ENCODE data around the gene HSPG2.

The HSPG2 gene

GRCh38 chr1:21879928-21880618 is 57.0 kb downstream of the HSPG2 start:
- DNase-seq (ENCODE audit: low read depth): no peak

GRCh38 chr1:21878840-21879478 is 58.2 kb downstream of the HSPG2 start:
- no peak for DNase-seq (ENCODE audit: low read depth)

- no peak for DNase-seq (ENCODE audit: low read depth)
Observed at GRCh38 chr1:21878009-21878773, 58.9 kb downstream of the HSPG2 start.

- no peak for DNase-seq (ENCODE audit: low read depth)
Observed at GRCh38 chr1:21876267-21876666, 60.8 kb downstream of the HSPG2 start.

- no peak for DNase-seq (ENCODE audit: low read depth)
Observed at GRCh38 chr1:21875621-21876063, 61.5 kb downstream of the HSPG2 start.

GRCh38 chr1:21874778-21875547 is 62.1 kb downstream of the HSPG2 start:
- no peak for DNase-seq (ENCODE audit: low read depth)

- no peak for DNase-seq (ENCODE audit: low read depth)
Observed at GRCh38 chr1:21874328-21874727, 62.8 kb downstream of the HSPG2 start.

GRCh38 chr1:21873761-21874160 is 63.3 kb downstream of the HSPG2 start:
- no peak for DNase-seq (ENCODE audit: low read depth)

GRCh38 chr1:21873174-21873573 is 63.9 kb downstream of the HSPG2 start:
- no peak for DNase-seq (ENCODE audit: low read depth)

- no peak for DNase-seq (ENCODE audit: low read depth)
Observed at GRCh38 chr1:21872445-21873079, 64.5 kb downstream of the HSPG2 start.

- no peak for DNase-seq (ENCODE audit: low read depth)
Observed at GRCh38 chr1:21871943-21872342, 65.2 kb downstream of the HSPG2 start.

GRCh38 chr1:21870611-21871010 is 66.5 kb downstream of the HSPG2 start:
- DNase-seq (ENCODE audit: low read depth): no peak

- DNase-seq (ENCODE audit: low read depth): no peak
Observed at GRCh38 chr1:21869620-21870121, 67.4 kb downstream of the HSPG2 start.

GRCh38 chr1:21868941-21869454 is 68.1 kb downstream of the HSPG2 start:
- no peak for DNase-seq (ENCODE audit: low read depth)

GRCh38 chr1:21868482-21868881 is 68.6 kb downstream of the HSPG2 start:
- no peak for DNase-seq (ENCODE audit: low read depth)

- no peak for DNase-seq (ENCODE audit: low read depth)
Observed at GRCh38 chr1:21867451-21867996, 69.6 kb downstream of the HSPG2 start.

- no peak for DNase-seq (ENCODE audit: low read depth)
Observed at GRCh38 chr1:21866707-21867043, 70.4 kb downstream of the HSPG2 start.

- no peak for DNase-seq (ENCODE audit: low read depth)
Observed at GRCh38 chr1:21865943-21866706, 71.0 kb downstream of the HSPG2 start.

GRCh38 chr1:21865609-21865942 is 71.5 kb downstream of the HSPG2 start:
- no peak for DNase-seq (ENCODE audit: low read depth)

- no peak for DNase-seq (ENCODE audit: low read depth)
Observed at GRCh38 chr1:21864730-21865129, 72.4 kb downstream of the HSPG2 start.
